C4-2B (cell line): ENCODE results near the gene WNT2.

ENCODE experiments used
- CTCF ChIP-seq: fragments of 450-650 bp; conservative IDR thresholded peaks from 2 replicates; pipeline ENCODE4 v1.5.1; 2017; ENCODE audit warnings: mild to moderate bottlenecking
- ZFX ChIP-seq: fragments of 450-650 bp; IDR thresholded peaks from 2 replicates; pipeline ENCODE4 v1.6.1; 2017

GRCh38 chr7:117273814-117274225 lies 49.0 kb downstream of the WNT2 start:
- no peak for TF ChIP-seq CTCF
- no peak for TF ChIP-seq ZFX
